LHCN-M2 (cell line): ENCODE results near the gene NAALAD2. TPM values are rescaled to one million over a fixed set of nuclear protein-coding genes. Genes with fewer than 3 reads are reported as not detected.
A peak's percentile ranks its signal among the peaks of the same experiment; 100 is the strongest.
"Not testable (repeated sequence)": the region's sequence is repeated elsewhere in the genome, so short reads cannot be mapped to it uniquely, and the experiment has no call there.

Experiments used
- DNase-seq: peaks from one replicate; pipeline ENCODE4 v3.0.0-alpha.2; 2012; ENCODE audit warnings: low read depth
- polyA plus RNA-seq: library from polyadenylated mRNA; unstranded; fragments of >200 nt; gene quantifications from one replicate; pipeline ENCODE4 v1.2.1, GENCODE V29; 2012; ENCODE audit warnings: missing spikeins
- total RNA-seq: library from RNA; depleted of rRNA; stranded (reverse); fragments of >200 nt; gene quantifications from 2 replicates; pipeline ENCODE4 v1.2.3, GENCODE V29; 2014; rRNA removed

Gene NAALAD2
- total RNA-seq = 0.23 TPM in 1 of 2 replicates, not detected in the other
- polyA plus RNA-seq = 0.11 TPM

- peak; percentile 34 for DNase-seq
Observed at GRCh38 chr11:90134478-90135003, at the start of gene NAALAD2. Gene NAALAD2 (plus strand): TSS chr11:90134663. CDS start chr11:90134759, 96 bp downstream.

GRCh38 chr11:90085650-90086049 lies 48.8 kb upstream of the NAALAD2 start, which contains the start of gene UBTFL1:
Gene UBTFL1 (plus strand): TSS chr11:90085950. CDS start chr11:90085950, 0 bp downstream.
- not testable (repeated sequence) for DNase-seq

- DNase-seq = not testable (repeated sequence)
Observed at GRCh38 chr11:90088731-90089130, 45.7 kb upstream of the NAALAD2 start.

- not testable (repeated sequence) for DNase-seq
Observed at GRCh38 chr11:90095230-90095924, 39.1 kb upstream of the NAALAD2 start.

- not testable (repeated sequence) for DNase-seq
Observed at GRCh38 chr11:90098261-90098660, 36.2 kb upstream of the NAALAD2 start.

- no peak for DNase-seq
Observed at GRCh38 chr11:90100431-90100830, 34.0 kb upstream of the NAALAD2 start.

GRCh38 chr11:90113541-90113940 lies 20.9 kb upstream of the NAALAD2 start:
- DNase-seq = no peak

- no peak for DNase-seq
Observed at GRCh38 chr11:90120191-90120590, 14.3 kb upstream of the NAALAD2 start.

- no peak for DNase-seq
Observed at GRCh38 chr11:90124371-90124770, 10.1 kb upstream of the NAALAD2 start.

GRCh38 chr11:90124946-90125345 lies 9.5 kb upstream of the NAALAD2 start:
- DNase-seq = no peak

- DNase-seq = no peak
Observed at GRCh38 chr11:90133560-90134477, 644 bp upstream of the NAALAD2 start.

GRCh38 chr11:90135016-90135415 lies 553 bp downstream of the NAALAD2 start:
- DNase-seq = no peak

- DNase-seq = no peak
Observed at GRCh38 chr11:90148900-90149299, 14.4 kb downstream of the NAALAD2 start.

GRCh38 chr11:90166982-90167573 lies 32.6 kb downstream of the NAALAD2 start:
- not testable (repeated sequence) for DNase-seq

- not testable (repeated sequence) for DNase-seq
Observed at GRCh38 chr11:90167704-90168103, 33.2 kb downstream of the NAALAD2 start.

- DNase-seq = no peak
Observed at GRCh38 chr11:90168571-90168970, 34.1 kb downstream of the NAALAD2 start.

- no peak for DNase-seq
Observed at GRCh38 chr11:90171359-90171758, 36.9 kb downstream of the NAALAD2 start.

- no peak for DNase-seq
Observed at GRCh38 chr11:90176069-90176468, 41.6 kb downstream of the NAALAD2 start.

GRCh38 chr11:90178751-90179150 lies 44.3 kb downstream of the NAALAD2 start:
- DNase-seq = no peak

- no peak for DNase-seq
Observed at GRCh38 chr11:90179923-90180322, 45.5 kb downstream of the NAALAD2 start.

- DNase-seq = no peak
Observed at GRCh38 chr11:90187839-90188238, 53.4 kb downstream of the NAALAD2 start.

GRCh38 chr11:90189011-90189410 lies 54.5 kb downstream of the NAALAD2 start:
- no peak for DNase-seq
